ACHN (cell line): ENCODE data around the gene ERC2.

Experiments used
- DNase-seq: peaks from one replicate; pipeline ENCODE4 v3.0.0-alpha.2; 2015
- in situ Hi-C: cut with HindIII; loops from 2 replicates; pipeline ENCODE4 v1.10.0; 2017; ENCODE audit warnings: low sequenced_read_pairs, low pct_ligation_motif_present, low pct_unique_long_range_greater_than_20kb

Gene ERC2

DNA sequence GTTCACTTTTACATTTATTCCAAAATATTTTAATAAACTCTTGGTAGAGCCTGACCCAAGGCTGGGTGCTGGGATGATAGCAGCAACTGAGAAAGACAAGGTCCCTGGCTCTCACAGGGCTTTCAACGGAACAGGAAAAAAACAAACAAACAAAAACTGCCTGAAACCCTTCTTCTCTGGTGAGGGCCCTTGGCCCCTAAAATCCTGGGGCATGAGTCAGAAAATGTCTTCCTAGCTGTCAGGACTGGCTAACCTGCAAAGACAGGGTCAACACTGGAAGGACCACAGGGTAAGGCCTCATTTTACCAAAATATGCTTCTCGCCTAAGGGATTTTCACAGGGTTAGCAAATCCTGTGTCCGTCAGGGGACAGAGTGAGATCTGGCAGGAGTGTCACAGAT lies 935.5 kb downstream of the ERC2 start:
- no peak for DNase-seq
- in situ Hi-C loops: no loop called here

DNA sequence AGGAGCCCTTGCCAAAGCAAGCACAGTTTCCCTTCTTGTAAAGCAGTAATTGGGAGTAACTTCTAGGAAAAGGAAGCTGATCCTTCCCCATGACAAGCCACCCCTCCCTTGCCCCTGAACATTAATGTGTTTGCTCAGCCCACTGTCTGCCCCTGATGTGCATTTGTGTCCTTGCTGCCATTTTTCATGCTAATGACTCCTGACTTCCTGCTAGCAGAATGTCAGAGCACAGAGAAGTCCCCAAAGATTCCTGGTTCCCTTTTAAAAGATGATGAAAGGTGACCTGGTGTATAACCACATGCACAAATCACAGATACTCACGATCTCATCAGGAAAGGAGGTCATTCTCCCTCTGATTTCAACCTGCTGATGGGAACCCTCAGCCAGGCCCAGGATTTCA lies 936.9 kb downstream of the ERC2 start:
- in situ Hi-C loops: no loop called here
- DNase-seq: no peak

DNA sequence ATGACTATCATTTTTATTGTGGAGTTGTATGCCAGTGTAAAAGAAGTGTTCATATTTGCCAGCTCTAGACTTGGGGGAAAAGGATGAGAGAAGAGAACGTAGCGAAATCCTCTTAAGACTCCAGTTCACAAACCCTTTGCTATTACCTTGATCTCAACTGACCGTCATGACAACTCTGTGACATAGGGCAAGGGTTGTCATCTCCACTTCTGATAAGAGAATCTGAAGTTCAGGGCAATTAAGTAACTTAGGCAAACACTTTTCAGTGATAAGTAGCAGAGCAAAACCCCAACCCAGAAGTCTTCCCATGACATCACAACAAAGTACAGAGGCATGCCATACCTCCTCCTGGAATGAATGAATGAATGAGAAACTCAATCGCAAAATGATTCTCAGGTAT lies 940.9 kb downstream of the ERC2 start:
- in situ Hi-C loops: no loop called here

DNA sequence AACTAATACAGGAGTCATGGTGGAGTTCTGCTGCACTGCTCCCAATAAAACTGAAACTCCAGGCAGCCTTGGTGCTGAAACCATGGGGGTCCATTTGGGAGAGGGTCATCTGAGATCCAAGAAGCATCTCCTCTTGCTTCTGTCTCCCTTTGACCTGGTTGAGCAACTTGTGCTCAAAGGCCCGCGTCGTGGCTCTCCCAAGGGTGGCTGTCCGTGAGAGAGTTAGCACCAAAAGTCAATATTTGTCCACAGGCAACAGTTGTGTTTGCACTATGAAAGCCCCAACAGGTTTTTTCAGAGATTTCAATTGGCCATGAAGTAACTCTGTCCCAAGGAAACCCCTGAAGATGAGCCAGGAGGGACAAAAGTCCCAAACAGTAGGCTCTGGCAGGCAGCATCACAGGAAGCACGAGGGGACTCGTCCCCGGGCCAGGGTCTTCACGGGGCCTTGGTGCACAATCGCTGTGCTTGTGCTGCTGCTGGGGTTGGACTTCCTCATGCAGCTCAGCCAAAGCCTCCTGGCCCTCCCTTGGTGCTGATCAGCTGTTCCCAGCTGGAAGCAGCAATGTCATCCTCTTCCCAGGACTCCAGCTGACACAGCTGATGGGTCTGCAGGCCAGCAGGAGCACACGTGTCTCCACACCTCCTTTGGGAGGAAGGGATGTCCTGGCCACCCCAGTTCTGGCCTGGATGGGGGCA lies 941.8 kb downstream of the ERC2 start:
- no peak for DNase-seq
- in situ Hi-C loops: no loop called here

More for the DNA sequence above, 940.9 kb downstream of the ERC2 start:
- DNase-seq: no peak

DNA sequence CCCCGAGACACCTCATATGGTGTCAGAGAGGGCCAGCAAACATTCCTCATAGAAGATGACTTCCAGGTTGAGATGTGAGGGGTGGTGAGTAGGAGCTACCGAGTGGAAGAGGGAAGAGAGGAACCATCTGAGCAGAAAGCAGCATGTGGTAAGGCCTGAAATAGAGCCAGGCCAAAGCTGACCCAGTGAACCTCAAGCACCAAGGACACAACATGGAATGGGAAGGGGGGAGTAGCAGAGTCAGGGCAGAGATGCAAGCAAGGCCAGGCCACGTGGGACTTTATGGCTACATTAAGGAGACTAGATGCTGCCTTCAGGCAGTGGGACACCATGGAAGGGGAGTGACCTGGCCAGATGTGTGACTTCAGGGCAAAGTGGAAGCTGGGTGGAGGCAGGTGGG lies 942.8 kb downstream of the ERC2 start:
- no peak for DNase-seq
- in situ Hi-C loops: no loop called here

GRCh38 chr3:55524565-55525244 lies 943.6 kb downstream of the ERC2 start:
- in situ Hi-C loops: no loop called here
- no peak for DNase-seq

- in situ Hi-C loops: no loop called here
- no peak for DNase-seq
Measured at GRCh38 chr3:55523471-55523870, 944.8 kb downstream of the ERC2 start.

- in situ Hi-C loops: no loop called here
- no peak for DNase-seq
Measured at GRCh38 chr3:55521738-55522421, 946.4 kb downstream of the ERC2 start.

GRCh38 chr3:55521064-55521737 lies 947.1 kb downstream of the ERC2 start:
- no peak for DNase-seq
- in situ Hi-C loops: no loop called here

GRCh38 chr3:55519019-55519418 lies 949.2 kb downstream of the ERC2 start:
- no peak for DNase-seq
- in situ Hi-C loops: no loop called here

DNA sequence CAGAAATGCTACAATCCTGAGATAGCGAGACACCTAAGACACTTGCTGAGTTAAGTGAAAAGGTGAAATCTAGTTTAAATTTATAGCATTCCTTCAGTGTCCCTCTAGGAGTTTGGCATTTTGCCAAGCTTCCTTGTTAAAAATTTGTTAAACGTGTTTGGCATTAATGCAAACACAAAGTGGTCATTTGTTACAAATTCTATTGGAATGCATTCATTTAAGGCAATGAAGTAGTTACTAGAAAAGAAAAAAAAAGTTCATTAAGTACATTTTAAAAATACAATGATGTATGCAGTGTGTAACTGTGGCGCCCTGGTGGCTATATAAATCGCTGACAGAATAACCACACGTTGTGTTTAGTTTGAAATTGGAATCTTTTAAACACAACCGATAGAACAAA lies 949.8 kb downstream of the ERC2 start:
- no peak for DNase-seq
- in situ Hi-C loops: no loop called here

- DNase-seq: no peak
- in situ Hi-C loops: no loop called here
Measured at GRCh38 chr3:55516392-55517030, 951.8 kb downstream of the ERC2 start.

DNA sequence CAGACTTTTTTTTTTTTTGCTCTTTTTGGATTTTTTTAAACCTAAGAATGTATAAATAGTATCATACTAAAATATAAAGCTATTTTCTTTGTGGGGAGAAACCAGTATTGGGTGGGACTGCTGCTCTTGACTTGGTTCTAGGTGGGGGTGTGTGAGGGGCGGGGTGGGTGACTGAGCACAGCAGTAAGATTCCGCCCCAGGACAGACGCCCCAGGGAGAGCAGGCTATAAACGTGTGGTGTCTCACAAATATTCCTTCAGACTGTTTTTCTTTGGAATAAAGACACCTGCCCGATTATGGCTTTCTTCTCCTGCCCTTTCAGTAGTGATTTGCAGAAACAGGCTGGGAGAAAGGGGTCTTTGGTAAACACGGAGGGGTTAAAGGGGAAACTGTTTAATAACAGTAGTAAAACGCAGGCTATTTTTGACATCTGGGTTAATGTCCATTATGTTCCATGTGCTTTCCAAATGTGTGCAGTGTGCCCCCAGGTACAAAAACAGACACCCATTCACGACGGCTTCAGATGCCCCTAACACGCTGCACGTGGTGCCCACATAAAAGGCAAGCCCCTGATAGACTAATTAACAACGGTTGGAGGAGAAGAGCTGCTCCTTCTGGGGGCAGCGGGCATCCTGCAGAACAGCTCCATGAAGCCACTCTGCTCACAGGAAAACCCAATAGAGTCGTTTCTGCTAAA lies 952.6 kb downstream of the ERC2 start:
- in situ Hi-C loops: no loop called here
- no peak for DNase-seq

GRCh38 chr3:55514962-55515361 lies 953.3 kb downstream of the ERC2 start:
- DNase-seq: no peak
- in situ Hi-C loops: no loop called here

DNA sequence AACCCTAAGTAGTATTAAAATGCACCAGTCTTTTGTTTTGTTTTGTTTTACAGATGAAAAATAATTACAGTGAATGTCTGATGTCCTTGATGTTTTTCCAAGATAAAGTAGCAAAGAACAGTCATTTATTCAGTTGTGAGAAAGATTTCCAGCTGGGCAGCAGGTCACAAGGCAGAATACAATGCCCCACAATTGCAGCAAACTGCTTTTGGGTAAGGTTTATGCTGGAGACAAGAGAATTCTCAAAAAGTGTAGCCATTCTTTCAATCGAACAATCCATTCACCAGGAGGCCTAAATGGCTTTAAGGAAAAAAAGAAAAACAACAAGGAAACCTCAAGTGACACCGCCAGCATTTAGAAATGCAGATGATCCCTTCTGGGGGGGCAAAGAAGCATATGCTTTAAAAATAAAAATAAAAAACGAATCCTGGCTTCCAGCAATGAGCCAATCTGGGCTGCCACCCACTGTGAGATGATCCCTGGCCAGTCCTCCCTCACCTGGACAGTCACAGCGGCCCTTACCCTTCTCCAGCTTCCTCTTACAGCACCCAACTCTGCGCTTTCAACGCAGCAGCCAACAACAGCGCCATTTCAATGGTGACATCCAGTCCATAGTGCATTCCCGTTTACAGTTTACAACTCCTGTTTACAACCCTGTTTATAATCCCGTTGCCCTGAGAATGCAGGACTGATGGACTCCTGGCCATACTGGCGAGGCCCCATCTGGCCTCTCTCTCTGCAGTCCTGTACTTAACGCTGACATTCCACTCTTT lies 955.5 kb downstream of the ERC2 start:
- in situ Hi-C loops: no loop called here
- DNase-seq: no peak

DNA sequence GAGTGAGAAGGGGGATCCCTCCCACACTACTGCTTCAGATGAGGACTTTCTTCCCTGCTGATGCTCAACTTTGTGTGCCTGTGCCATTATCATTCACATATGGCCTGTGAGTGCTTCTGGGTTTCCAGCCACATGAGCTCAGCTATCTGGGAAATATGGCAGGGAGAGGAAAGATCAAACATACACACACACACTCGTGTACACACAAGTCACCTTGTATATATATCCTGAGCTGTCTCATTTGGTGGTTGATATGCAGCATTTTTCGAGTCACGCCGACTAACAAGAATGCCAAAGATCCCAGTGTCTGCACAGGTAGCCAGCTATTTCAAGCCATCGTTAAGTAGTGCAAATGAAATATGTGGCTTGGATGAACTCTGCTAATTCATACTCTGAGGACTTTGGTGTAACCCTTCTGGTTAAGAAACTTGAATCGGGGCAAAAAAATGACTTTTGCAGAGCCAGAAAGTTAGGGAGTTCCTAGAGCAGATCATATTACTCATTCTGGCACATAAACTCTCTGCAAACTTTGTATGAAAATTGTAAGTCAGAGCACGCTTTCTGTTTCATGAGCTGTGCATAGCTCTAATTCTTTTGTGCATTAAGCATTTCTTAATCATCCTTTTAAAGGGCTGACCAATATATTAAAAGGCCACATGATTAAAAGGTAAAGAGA lies 956.2 kb downstream of the ERC2 start:
- no peak for DNase-seq
- in situ Hi-C loops: no loop called here

DNA sequence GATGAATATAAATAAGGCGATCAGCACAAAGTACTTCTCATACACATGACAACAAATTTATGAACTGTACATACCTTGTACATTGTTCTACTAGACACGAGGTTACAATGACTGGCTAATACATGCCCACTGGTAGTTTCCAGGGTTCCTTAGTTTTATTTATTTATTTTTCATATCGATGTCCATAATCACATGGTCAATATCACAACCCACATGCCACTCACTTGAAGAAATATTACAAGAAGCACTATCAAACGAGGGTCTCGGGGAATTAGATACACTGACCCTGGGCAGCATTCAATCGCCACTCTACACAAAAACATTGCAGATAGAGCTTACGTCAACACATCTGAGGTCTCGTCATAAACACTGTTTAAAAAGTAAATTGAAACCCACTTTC lies 959.9 kb downstream of the ERC2 start:
- in situ Hi-C loops: no loop called here
- DNase-seq: no peak
